Hypothalamus (tissue), 51 donors: ENCODE measurements around the gene INTS1.

Source experiments
- DNase-seq, 51 donors: peaks; one replicate each; lab custom pipeline; 2025; lab: John Stamatoyannopoulos, UW

INTS1 gene

DNA sequence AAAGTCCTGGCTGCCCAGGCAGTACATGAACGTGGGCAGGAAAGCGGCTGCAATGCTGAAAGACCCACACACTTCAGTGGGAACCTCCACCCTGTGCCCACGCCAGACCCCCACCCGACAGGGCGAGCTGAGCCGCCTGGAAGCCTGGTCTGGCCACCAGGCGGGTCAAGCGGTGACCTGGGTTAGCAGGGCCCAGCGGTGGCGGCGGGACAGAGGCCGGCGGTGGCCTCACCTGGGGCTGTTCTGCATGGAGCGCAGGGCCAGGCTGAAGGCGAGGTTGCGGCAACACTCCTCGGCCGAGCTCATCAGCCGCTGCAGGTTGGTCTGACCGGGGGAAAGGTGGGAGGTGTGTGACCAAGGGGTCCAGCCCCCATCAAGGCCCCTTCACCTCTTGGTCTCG is 33.3 kb downstream of the INTS1 start:
- no peak for DNase-seq

DNA sequence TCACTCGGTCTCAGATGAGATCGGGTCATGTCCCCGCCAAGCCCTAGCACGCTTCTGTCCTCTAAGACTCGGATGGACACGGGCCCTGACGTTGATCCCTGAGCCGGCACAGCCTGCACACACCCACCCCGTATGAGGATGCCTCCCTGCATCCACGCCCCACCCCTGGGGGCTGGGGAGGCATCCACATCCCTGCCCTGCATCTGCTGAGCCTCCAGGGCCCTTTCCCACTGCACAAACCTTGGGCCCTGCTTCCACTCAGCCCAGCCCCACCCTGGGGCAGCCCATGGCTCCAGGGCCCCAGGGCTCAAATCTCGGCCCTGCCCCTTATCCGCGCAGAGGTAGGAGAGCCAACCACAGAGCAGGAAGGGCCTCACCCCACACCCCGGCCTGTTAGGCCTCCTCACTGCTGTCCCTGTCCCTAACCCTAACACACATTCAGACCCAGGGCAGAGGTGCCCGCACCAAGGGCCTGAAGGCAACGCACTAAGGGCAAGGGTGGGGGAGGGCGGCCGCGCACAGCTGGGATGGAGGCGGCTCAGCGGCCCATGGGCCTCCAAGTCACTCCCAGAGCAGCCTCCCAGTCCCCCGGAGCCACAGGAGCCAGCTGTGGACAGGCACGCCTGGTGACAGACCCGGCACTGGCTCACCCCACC is 35.4 kb downstream of the INTS1 start:
- DNase-seq, result no peak

DNA sequence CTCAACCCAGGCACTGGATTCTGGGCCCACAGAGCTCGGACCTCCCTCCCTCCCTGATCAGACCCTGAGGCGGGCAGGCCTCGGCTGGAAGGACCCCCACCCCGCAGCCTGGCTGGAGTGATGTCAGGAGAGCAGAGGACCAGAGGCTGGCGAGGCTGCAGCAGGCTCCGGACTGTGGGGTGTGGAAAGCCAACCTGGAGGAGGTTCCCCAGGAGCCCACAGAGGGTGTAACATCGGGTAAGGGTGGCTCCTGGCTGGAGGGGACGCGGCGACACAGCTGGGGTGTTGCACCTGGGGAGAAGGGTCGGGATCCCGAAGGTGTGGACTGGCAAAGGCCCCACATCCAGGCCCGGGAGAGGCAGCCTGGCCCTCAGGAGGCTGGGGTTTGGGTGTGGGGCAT is 36.0 kb downstream of the INTS1 start:
- DNase-seq, result no peak

DNA sequence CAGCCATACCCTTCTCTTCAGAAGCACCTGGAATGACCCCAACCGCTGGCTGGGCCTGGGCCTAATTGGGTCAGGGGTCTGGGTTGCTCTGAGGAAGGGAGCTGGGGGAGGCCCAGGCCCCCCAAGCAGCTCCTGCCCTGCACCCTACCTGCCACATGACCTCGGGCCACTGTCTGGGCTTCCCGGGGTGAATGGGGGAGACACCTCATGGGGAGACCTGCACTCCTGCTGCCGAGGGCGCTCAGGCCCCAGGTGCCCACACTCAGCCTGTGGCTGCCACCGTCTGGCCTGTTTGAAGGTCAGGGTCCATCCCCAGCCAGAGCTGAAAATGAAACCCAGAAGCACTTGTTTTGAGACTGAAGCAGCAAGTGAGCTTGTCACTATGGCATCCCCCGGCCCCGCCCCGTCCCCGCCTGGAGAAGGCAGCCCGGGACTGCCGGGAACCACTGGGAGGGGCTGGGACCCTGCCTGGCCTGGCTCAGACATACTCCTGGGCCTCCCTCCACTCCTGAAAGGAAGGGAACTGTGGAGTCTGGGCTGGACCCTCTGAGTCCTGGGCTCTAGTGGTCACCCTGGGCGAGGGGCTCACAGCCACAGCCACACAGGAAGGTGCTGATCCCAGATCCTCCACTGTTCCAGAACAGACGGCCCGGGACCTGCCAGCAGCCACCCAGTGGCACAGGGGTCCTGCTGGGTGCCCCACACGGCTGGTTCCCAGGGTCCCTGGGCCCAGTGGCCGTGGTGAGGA is 37.5 kb downstream of the INTS1 start:
- DNase-seq, result peak in 30 of 51 donors; percentile 13 to 77 (median 28)

DNA sequence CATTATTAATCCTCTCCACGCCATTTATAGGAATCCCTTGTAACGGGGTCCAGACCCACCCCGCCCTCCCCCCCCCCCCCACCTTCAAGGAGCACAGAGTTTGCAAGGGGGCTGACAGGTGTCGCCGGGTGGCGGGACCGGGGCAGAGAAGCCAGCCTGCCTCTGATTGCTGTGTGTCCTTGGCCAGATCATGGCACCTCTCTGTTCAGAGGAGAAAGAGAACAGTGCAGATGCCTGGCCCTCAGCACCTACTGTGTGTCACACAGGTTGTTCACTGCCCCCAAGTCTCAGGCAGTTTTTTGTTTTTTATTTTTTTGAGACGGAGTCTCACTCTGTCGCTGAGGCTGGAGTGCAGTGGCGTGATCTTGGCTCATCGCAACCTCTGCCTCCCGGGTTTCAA is 39.5 kb downstream of the INTS1 start:
- no peak for DNase-seq

DNA sequence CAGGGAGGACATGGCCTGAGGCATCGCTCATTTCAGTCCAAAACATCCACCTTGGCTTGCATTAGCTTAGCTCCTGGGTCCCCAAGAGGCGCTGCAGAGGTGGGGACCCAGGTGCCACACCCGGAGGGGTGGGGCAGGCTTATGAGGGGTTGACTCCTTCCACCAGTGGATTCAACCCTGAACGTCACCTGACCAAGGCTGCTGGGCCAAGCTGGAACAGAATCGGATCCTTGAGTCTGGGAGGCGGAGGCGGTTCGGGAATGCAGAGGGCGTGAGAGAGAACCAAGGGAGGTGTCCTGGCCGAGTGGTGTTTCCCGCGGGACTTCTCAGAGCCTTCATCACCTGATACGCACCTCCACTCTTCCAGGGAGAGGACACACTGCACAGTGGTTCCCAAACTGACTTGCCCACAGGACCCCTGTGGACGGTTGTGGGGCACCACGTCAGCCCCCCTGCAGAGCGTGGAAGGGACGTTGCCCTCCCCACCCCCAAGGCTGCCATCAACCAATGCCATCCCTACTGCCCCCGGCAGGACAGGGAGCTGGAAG is 40.4 kb downstream of the INTS1 start:
- DNase-seq, result no peak

DNA sequence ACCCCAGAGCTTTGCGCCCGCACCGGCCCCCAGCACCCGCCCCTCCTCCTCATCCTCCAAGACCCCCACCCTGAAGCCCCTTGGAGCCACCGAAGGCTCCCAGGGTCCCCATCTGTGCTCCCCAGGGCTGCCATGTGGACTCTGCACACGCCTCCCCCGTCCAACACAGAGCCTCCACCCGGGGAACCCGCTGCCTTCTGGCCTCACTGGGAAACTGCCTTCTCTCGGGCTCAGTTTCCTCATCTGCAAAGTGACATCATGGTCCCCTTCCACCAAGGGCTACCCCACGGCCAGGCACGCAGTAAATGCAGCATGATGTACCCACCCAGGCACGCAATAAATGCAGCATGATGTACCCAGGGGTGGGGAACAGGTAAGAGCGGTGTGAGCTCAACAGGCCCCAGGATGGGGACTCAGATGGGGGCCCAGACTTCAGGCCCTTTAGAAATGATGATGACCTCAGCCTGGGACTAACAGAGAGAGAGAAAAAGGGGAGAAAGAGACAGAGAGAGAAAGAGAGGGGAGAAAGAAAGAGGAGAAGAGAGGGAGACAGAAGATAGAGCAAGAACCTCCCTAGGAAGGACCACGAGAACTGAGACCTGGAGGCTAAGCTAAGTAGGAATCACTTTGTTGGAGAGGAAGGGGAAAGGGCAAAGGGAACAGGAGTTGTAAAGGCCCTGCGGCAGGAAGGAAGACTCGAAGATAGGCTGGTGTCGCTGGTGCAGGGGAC is 42.4 kb downstream of the INTS1 start:
- DNase-seq, result no peak

DNA sequence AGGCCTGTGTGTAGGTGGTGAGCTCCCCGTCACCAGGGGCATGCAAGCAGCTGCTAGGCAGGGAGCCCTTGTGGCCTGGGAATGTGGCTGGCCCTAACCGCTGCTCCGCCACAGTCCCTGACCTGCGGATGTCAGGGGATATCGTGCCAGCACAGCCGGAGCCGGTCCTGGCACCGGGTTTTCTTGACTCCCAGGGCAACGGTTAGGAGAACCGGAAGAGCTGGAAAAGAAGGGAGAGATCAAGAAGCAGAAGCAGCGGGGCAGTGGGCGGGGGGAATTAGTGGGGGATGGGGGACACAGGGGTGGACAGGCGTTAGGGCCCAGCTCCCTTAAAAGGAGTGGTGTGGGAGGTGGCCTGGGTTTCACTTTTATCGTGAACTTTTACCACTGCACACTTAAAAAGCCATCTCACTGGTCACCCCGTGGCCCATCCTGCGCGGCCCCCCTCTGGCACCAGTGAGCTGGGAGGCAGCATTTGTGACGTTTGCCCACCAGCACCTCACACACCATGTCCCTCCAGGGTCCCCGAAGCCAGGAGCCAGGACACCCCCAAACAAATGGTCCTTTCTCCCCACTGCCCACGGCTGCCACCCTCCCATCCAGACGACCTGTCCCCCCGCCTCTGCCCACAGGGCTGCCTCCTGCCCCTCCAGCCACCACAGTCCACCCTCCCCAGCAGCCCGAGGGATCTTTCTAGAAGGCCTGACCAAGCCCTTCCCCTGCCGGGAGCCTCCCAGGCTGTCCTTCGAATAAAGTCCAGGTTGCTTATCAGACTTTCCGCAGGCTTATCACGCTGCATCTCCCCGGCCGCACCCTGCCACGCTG is 43.2 kb downstream of the INTS1 start:
- DNase-seq, result peak in 20 of 51 donors; percentile 10 to 48 (median 24)

DNA sequence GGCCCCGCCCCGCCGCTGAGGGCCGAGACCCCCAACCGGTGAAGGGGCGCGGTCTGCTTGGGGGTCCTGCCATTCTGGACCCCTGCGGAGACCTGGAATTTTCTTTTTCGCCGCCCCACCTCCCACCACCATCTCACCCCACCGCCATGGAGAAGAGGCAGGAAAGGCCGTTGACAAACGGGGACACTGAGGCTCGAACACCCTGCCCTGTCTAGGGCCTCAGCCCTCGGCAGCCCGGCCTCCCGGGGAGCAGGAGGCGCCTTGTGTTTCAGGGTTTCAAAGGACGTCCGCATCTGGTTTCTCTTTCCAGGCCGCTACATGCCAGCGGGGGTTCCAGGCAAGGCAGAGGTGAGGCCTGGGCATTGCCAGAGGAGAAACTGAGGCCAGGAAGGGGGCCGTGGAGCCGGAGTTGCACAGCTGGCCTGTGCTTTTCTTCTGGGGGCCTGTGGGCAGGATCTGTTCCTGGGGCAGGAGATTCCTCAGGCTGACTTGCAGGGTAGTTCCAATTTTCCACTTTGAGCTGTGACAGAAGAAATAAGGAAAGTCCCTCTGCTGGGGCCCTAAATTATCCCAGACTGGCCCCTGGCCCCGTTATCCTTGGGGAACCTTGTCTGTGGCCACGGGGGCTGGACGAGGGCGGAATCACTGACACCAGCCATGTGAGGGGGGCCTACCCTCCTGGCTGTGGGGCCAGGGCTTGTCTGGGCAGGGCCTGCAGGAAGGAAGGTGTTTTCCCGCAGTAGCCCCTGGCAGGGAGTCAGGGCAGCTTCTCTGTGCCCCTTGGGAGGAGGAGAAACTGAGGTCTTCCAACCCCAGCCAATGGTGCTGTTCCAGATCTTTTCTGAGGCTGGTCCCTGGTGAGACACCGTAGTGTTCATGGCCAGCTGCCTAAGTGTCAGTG is 44.0 kb downstream of the INTS1 start:
- DNase-seq, result peak in 5 of 51 donors; percentile 11 to 57 (median 50)

DNA sequence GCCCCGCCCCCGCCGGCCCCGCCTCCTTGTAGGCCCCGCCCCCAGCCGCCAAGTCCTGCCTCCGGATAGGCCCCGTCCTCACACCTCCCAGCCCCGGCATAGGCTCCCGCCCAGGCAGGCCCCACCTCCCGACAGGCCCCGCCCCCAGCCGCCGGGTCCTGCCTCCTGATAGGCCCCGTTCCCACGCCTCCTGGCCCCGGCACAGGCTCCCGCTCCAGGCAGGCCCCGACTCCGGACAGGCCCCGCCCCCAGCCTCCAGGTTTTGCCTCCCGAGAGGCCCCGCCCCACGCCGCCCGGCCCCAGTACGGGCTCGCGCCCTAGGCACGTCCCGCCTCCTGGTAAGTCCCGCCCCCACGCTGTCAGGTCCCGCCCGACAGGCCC is 44.7 kb downstream of the INTS1 start:
- peak; percentile 74 to 100 (median 99) for DNase-seq

DNA sequence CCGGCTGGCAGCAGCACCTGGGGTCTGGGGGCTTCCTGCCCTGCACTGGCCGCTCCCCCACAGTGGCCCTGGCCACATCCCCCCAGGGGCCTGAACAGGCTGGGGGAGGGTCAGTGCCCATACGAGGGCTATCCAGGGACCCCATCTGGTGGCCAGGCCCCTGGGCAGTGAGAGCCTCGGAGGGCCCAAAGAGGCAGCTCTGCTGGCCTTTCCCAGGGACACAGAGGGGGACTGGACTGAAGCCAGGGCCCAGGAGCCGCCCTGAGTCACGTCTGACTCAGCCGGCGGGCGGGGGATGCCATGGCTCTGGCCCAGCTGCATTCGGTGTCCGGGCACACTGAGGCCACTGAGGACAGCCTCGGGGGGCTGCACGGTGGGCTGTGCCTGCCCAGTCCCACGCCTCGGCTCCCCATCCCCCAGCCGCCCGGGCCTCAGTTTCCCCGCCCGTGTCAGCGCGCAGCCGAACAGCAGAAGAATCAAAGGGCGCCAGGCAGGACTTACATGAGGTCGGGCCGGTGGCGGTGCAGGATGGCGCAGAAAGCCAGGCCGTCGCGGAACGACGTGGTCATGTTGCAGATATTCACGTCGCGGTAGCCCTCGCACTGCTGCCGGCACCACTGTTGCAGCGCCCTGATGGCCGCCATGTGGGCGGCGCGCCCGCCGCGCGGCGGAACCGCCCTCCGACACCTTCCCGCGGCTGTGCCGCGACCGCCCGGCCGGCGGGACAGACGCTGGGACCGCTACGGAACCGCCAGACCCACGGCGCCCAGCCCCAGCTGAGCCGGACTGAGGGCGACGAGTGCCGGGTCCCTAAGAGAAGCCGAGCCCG is 45.3 kb downstream of the INTS1 start, which contains the start of gene MICALL2:
TSS of gene MICALL2 (minus strand) at position 788 of the 829 bp plus-strand sequence. CDS start at position 644, 144 bp downstream.
- DNase-seq, result peak in 26 of 51 donors; percentile 7 to 78 (median 51)

DNA sequence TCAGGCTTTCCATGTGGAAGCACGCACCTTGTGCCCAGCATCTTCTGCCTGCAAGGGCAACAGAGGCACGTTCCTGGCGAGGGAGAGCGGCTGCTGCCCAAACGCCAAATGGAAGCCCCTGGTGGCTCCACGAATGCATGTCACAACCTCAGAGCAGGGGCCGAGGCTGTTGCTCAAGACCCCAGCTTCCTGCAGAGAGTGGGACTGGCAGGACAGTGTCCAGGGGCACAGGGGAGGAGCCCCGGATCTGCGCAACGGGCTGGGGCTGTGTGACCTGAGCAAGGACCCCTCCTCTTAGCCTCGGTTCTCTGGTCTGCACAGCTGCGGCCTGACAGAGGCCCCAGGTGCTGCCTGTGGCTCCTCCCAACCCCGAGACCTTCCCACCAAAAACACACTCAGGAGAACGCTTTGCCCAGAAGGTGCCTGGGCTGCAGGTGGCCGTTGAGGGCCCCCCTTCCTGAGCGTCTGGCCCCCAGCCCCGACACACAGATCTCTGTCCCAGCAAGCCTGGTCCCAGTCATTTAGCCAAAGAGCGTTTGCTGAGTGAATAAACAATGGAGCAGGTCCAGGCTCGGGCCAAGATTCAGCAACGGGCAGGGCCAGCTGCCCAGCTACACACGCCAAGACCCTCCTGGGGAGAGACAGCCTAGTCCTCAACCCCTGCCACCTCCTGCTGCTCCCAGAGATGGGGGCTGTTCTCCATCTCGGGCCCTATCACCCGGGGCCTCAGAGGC is 46.1 kb downstream of the INTS1 start:
- peak in 8 of 51 donors; percentile 15 to 50 (median 28) for DNase-seq

DNA sequence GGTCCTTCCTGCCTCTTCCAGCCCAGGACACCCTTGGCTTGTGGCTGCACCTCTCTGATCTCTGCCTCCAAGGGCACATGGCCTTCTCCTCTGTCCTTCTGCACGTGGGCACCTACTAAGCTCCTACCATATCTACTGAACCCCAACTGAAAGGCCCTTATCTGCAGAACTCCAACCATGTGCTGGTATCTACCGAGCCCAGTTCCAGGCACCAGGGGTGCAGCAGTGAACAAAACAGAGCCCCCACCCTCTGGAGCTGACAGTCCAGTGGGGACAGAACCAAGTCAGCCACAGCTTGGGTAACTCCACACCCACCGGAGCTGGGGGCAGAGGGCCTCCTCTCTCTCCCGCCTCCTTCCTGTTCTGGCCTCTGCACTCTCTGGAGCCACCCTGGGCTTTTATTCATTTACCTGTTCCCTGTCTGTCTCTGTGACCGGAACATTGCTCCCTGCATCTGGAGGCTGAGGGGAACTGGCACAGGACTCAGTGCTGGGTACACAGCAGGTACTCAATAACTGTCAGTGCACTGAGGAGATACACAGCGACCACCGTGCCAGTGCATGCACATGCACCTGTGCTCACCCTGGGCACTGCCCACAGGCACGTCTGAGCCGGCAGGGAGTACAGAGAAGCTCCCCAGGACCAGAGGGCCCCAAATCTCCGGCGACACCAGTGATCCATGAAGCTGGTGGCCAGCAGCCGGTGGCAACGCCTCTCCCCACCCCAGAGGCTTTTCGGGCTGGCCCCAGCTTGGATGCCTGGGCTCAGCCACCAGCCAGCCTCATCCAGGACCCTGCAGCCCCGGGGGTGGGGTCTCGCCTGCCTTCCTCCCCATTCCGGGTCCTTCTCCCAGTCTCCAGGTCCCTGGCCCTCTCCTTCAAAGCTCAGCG is 46.9 kb downstream of the INTS1 start:
- no peak for DNase-seq

DNA sequence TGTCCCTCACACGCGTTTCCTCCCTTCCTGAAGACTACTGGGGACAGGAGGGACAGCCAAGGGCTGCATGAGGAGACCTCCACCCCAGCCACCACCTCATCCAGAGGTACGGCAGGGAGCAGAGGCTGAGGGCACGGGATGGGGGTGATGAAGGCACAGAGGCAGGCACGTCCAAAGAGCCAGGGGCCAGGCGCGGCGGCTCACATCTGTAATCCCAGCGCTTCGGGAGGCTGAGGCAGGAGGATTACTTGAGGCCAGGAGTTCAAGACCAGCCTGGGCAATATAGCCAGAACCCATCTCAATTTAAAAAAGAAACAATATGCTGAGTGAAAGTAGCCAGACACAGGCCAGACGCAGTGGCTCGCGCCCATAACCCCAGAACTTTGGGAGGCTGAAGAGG is 48.2 kb downstream of the INTS1 start:
- no peak for DNase-seq

DNA sequence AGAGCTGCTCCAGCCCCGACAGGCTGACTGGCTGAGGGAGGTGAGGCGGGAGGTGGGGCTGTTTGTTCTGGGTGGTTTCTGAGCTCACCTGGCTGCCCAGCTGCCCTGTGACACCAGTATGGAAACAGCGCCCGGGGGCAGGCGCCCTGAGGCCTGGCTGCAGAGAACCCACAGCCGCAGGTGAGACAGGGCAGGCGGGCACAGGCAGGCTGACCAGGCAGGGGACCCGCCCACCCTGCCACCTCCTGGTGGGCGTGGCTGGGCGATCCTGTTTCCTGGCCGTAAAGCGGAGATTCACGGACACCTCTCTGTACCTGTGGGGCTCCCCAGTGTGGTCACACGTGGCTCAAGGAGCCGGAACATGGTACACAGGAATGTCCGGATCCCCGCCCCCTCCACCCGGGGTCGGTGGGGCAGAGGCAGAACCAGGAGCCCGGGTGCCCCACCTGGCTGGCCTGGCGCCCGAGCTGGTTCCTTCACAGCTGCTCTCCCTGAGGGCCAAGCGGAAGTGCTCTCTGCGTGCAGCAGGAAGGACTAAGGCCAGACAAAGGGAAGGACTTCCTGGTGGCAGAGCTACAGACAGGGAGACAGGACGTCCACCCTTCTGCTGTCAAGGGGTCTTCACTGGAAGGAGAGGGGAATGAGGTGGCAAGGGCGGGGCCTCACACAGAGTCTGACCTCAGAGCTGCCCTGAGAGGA is 48.8 kb downstream of the INTS1 start:
- no peak for DNase-seq

DNA sequence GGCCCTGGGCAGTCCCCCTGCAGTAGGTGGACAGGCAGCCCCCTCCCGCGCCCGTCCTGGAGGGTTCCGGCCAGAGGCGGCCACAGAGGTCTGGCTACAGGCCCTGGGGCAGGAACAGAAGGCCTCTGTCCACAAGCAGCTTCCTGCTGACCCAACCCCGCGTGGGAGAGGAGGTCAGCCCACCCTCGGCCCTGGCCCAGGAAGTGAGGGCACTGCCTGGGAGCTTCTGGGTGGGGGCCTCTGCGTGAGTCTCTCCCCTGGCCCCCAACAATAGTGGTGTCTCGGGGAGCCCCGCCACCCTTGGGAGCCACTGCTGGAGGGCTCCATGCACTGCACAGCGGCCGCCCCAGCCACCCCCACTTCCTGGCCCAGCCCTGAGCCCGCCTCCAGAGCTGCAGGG is 49.6 kb downstream of the INTS1 start:
- peak in 38 of 51 donors; percentile 17 to 82 (median 50) for DNase-seq
